GM12892 (cell line): ENCODE measurements around the gene NUDT19.

Experiments
- POLR2A ChIP-seq: IDR thresholded peaks from 2 replicates; pipeline ENCODE4 v1.6.1; 2011; ENCODE audit warnings: low read depth, low read length, control low read depth
- POLR2AphosphoS5 ChIP-seq: IDR thresholded peaks from 2 replicates; pipeline ENCODE4 v1.6.1; 2011; ENCODE audit warnings: low read depth, low read length, control low read depth
- TAF1 ChIP-seq: IDR thresholded peaks from 2 replicates; pipeline ENCODE4 v1.6.1; 2011; ENCODE audit warnings: low read depth, mild to moderate bottlenecking, control low read depth, low read length, borderline replicate concordance

DNA sequence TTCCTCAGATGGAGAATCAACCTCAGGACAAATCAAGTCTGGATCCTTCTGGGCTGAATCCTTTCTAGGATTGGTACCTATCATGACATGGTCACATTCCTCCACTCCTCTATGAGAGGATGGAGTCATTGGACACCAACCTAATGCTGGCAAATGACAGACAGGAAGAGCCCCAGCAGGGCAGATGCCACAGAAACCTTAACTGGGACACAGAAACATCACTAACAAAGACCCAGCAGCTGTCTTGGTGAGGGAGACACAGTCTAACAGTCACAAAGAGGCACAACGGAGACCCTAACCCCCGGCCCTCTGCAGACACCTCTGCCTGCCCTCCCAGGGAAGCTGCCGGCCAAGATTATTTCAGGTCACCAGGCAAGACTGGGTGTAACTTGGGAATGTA is 18.8 kb upstream of the NUDT19 start:
- TF ChIP-seq POLR2A (no peak), TAF1 (no peak), POLR2AphosphoS5 (no peak)
